Stimulated activated naive CD8-positive, alpha-beta T cell treated with anti-CD3 and anti-CD28 coated beads, Interleukin-15, amount 100 ng/mL, for 72 hours (primary cell): ENCODE data around the gene GTSE1.

Source experiments
- ATAC-seq: fragments of 150-1000 bp; cut with Tn5 transposase; 2 replicates; pipeline ENCODE4 v1.10.0; 2021; ENCODE audit warnings: mild to moderate bottlenecking, moderate library complexity
- DNase-seq, 2 donors: peaks; one replicate each; pipeline ENCODE4 v3.0.0; 2021 to 2022
- H3K27ac Mint-ChIP-seq, 2 donors: one replicate each; pipeline ENCODE4 v1.8.0; 2022; ENCODE audit warnings: mild to moderate bottlenecking in 2 of 2, mixed read lengths in 2 of 2, moderate library complexity in 2 of 2
- H3K27me3 Mint-ChIP-seq: one replicate; pipeline ENCODE4 v1.8.0; 2022; ENCODE audit warnings: mixed read lengths
- H3K4me1 Mint-ChIP-seq: one replicate; pipeline ENCODE4 v1.8.0; 2022; ENCODE audit warnings: mild to moderate bottlenecking, mixed read lengths
- H3K4me3 Mint-ChIP-seq, 2 donors: one replicate each; pipeline ENCODE4 v1.8.0; 2022; ENCODE audit warnings: mild to moderate bottlenecking in 2 of 2, mixed read lengths in 2 of 2, moderate library complexity in 1 of 2
- H3K9me3 Mint-ChIP-seq, 2 donors: one replicate each; pipeline ENCODE4 v1.8.0; 2022; ENCODE audit warnings: mixed read lengths in 2 of 2

The GTSE1 gene

GRCh38 chr22:46376908-46377524 is 80.3 kb downstream of the GTSE1 start:
- ATAC-seq, result no peak
- Mint-ChIP-seq H3K9me3 (peaks cover 10 to 26% of the 10 kb centered on the region in 2 donors), H3K27ac (no peak overlapping the region), H3K4me3 (no peak overlapping the region), H3K27me3 (peaks cover 9% of the 10 kb centered on the region), H3K4me1 (peaks cover 20% of the 10 kb centered on the region)
- no peak for DNase-seq

GRCh38 chr22:46377525-46378425 is 81.1 kb downstream of the GTSE1 start:
- ATAC-seq (no peak), DNase-seq (no peak)
- Mint-ChIP-seq H3K4me1 (peaks cover 15% of the 10 kb centered on the region), H3K27ac (no peak overlapping the region), H3K27me3 (peaks cover 3% of the 10 kb centered on the region), H3K9me3 (peaks cover 10 to 26% of the 10 kb centered on the region in 2 donors), H3K4me3 (no peak overlapping the region)

- DNase-seq (no peak), ATAC-seq (no peak)
- Mint-ChIP-seq H3K4me3 (no peak overlapping the region), H3K27me3 (no peaks in the 10 kb centered on the region), H3K4me1 (peaks cover 11% of the 10 kb centered on the region), H3K27ac (no peak overlapping the region), H3K9me3 (peaks cover 10 to 26% of the 10 kb centered on the region in 2 donors)
Measured at GRCh38 chr22:46378426-46379065, 81.9 kb downstream of the GTSE1 start.

- no peak overlapping the region for H3K27ac Mint-ChIP-seq
- ATAC-seq, result no peak
- no peaks in the 10 kb centered on the region for H3K27me3 Mint-ChIP-seq
- H3K4me3 Mint-ChIP-seq, result no peak overlapping the region
- H3K9me3 Mint-ChIP-seq, result peaks cover 10 to 26% of the 10 kb centered on the region in 2 donors
- H3K4me1 Mint-ChIP-seq, result peaks cover 3% of the 10 kb centered on the region
- DNase-seq, result no peak
Measured at GRCh38 chr22:46379066-46379930, 82.6 kb downstream of the GTSE1 start.

- DNase-seq, result no peak
- Mint-ChIP-seq H3K9me3 (peaks cover 9 to 24% of the 10 kb centered on the region in 2 donors), H3K4me1 (no peaks in the 10 kb centered on the region), H3K27me3 (no peaks in the 10 kb centered on the region), H3K4me3 (no peak overlapping the region), H3K27ac (no peak overlapping the region)
- no peak for ATAC-seq
Measured at GRCh38 chr22:46380069-46380468, 83.4 kb downstream of the GTSE1 start.
